ENCODE results near the gene MGST2. TPM values are rescaled to one million over a fixed set of nuclear protein-coding genes. Genes with fewer than 3 reads are reported as not detected.

MGST2 gene
- total RNA-seq, 1 donor from 2014 or later = 134 TPM

DNA sequence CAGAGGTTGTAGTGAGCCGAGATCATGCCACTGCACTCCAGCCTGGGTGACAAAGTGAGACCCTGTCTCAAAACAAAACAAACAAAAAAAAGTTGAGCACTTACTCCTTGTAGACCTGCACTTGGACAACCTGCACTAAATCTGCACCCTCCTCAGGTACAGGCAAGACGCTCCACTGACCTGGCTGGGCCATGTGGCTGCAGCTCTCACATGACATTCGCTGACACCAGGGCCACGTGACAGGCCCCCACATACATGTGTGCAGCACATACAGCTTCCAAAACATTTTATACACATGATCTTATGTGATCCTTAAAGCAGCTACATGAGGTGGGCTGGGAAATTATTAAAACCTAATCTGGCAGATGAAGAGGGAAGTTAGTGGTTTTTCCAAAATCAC lies 62.5 kb downstream of the MGST2 start:
- H3K27me3 ChIP-seq (ENCODE audit: low read depth) = no peaks in the 10 kb centered on the region
- no peak overlapping the region for H3K4me3 ChIP-seq
- no peaks in the 10 kb centered on the region for H3K9me3 ChIP-seq (replicated peaks)
- peaks cover 6% of the 10 kb centered on the region for H3K4me1 ChIP-seq
- TF ChIP-seq, protein P1, sequence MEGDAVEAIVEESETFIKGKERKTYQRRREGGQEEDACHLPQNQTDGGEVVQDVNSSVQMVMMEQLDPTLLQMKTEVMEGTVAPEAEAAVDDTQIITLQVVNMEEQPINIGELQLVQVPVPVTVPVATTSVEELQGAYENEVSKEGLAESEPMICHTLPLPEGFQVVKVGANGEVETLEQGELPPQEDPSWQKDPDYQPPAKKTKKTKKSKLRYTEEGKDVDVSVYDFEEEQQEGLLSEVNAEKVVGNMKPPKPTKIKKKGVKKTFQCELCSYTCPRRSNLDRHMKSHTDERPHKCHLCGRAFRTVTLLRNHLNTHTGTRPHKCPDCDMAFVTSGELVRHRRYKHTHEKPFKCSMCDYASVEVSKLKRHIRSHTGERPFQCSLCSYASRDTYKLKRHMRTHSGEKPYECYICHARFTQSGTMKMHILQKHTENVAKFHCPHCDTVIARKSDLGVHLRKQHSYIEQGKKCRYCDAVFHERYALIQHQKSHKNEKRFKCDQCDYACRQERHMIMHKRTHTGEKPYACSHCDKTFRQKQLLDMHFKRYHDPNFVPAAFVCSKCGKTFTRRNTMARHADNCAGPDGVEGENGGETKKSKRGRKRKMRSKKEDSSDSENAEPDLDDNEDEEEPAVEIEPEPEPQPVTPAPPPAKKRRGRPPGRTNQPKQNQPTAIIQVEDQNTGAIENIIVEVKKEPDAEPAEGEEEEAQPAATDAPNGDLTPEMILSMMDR (IDR thresholded peaks at IDR 0.05; ENCODE audit: borderline replicate concordance) = no peak
- intact Hi-C loops (cut with micrococcal nuclease) = loop anchor here (10.0 kb wide), 1 partner anchor 597 kb away; no protein-coding TSS in a partner anchor
- DNase-seq = no peak
- no peak overlapping the region for H3K27ac ChIP-seq (replicated peaks)
- peaks cover 6% of the 10 kb centered on the region for H3K36me3 ChIP-seq

DNA sequence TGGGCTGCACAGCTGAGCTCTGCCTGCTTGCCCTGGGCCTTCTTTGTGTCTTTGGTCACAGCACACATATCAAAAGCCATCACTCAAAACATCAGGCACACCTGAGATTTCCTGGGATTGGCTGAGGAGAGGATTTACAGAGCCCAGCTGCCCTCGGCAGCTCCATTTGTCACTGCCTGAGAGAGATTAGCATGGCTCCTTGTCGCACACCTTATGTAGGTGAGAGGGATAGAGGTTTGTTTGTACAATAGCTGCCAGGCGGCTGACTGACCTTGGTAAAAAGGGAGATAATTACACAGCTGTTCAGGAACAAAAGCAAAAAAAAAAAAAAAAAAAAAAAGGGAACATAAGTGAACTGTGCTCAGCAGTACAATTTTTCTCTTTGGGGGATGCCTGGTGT lies 63.2 kb downstream of the MGST2 start:
- TF ChIP-seq, protein P1 (IDR thresholded peaks at IDR 0.05; ENCODE audit: borderline replicate concordance) = no peak
- Histone ChIP-seq H3K9me3 (replicated peaks) (no peaks in the 10 kb centered on the region), H3K27ac (replicated peaks) (no peak overlapping the region), H3K4me1 (peaks cover 13% of the 10 kb centered on the region), H3K27me3 (ENCODE audit: low read depth) (no peaks in the 10 kb centered on the region), H3K4me3 (no peak overlapping the region), H3K36me3 (peaks cover 6% of the 10 kb centered on the region)
- DNase-seq = no peak
- intact Hi-C loops (cut with micrococcal nuclease) = loop anchor here (10.0 kb wide), 1 partner anchor 596 kb away; no protein-coding TSS in a partner anchor

DNA sequence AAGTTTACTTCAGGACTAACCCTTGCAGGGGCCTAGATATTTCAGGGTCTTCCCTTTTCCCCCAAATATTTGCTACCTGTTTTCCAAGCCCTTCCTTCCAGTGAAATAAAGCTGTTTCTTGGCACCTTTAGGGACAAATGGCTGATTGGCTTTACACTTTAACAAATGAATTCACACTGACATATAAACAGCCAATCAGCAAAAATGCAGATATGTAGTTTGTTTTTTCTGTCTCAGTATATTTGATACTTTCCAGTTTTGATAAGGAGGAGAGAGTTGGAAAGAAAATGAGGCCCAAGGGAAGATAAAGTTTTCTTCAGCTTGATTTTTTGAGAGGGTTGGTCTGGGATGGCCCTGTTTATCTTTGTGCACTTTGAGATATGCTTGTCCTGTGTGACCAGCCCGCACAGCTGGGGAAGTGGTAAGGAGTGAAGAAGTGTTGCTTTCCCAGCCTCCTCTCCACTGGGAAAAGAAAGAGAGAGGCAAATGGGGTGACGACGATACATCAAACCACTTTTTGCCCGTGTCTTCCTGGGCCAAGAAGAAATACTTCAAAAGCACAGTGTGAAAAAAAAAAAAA lies 67.5 kb downstream of the MGST2 start:
- DNase-seq = no peak
- TF ChIP-seq, protein P1 (IDR thresholded peaks at IDR 0.05; ENCODE audit: borderline replicate concordance) = no peak
- H3K4me1 ChIP-seq = peaks cover 41% of the 10 kb centered on the region
- H3K27me3 ChIP-seq (ENCODE audit: low read depth) = no peaks in the 10 kb centered on the region
- intact Hi-C loops (cut with micrococcal nuclease) = loop anchor here (10.0 kb wide), 1 partner anchor 522 kb away; no protein-coding TSS in a partner anchor
- H3K4me3 ChIP-seq = no peak overlapping the region
- H3K36me3 ChIP-seq = no peaks in the 10 kb centered on the region
- H3K27ac ChIP-seq (replicated peaks) = peak overlapping the region; percentile 16
- no peaks in the 10 kb centered on the region for H3K9me3 ChIP-seq (replicated peaks)

DNA sequence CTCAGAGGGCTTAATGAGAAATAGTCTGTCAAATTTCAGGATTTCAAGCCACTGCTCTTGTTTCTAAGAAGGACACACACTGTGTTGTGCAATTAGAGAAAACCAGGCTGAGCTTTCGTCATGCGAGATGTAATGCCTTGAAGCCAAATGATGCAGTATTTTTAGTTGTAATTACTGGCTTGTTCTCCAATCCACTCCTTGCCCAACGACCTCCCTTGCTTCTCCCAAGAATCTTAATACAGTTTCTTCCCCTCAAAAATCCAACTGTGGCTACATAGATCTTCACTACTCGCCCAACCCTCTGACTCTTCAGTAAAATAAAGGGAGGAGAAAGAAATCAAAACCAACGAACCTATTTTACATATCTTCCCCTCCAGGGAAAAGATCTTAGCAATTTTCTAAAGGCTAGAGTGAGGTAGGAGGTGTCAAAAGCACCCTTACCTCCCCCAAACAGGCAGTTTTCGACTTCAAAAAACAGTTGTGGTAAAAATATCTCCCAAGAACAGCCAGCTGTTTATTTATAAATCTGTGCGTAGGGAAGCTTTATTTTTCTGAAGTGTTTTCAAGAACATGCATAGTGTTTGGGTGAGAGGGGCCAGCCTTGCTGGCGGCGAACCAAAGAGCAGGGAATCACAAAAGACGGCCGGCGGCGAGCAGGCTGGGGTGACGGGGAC lies 68.7 kb downstream of the MGST2 start:
- Histone ChIP-seq H3K36me3 (no peaks in the 10 kb centered on the region), H3K27ac (replicated peaks) (peak overlapping the region; percentile 77), H3K27me3 (ENCODE audit: low read depth) (no peaks in the 10 kb centered on the region), H3K4me3 (peak overlapping the region; percentile 66), H3K9me3 (replicated peaks) (no peaks in the 10 kb centered on the region), H3K4me1 (peaks cover 53% of the 10 kb centered on the region)
- no peak for DNase-seq
- intact Hi-C loops (cut with micrococcal nuclease) = loop anchor here (10.0 kb wide), 1 partner anchor 520 kb away; no protein-coding TSS in a partner anchor
- TF ChIP-seq, protein P1 (IDR thresholded peaks at IDR 0.05; ENCODE audit: borderline replicate concordance) = no peak

DNA sequence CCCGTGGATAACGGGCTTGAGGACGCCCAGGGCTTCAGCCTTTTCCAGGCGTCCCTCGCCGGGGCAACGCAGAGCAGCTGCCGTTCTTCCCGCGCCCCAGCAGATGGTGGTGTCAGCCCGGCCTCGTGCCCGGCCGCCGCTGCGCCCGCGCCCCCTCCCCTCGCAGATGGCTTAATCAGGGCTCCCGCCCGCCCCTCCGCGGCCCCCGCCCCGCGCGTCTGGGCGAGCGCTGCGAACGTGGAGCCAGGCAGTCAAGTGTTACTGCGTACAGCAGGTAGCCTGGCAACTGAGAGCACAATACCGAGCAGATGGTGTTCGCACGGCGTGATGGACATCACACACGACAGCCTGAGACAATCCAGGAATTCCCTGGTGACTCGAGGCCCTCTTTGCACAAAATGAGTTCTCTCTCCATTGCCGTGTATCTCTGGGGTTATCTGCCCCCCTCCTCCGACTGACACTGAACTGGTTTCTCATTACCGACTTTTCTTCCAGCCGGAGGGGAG lies 69.3 kb downstream of the MGST2 start:
- H3K27ac ChIP-seq (replicated peaks) = peak overlapping the region; percentile 77
- no peaks in the 10 kb centered on the region for H3K36me3 ChIP-seq
- intact Hi-C loops (cut with micrococcal nuclease) = loop anchor here (10.0 kb wide), 1 partner anchor 520 kb away; no protein-coding TSS in a partner anchor
- TF ChIP-seq, protein P1 (IDR thresholded peaks at IDR 0.05; ENCODE audit: borderline replicate concordance) = peak; percentile 93
- no peaks in the 10 kb centered on the region for H3K9me3 ChIP-seq (replicated peaks)
- no peaks in the 10 kb centered on the region for H3K27me3 ChIP-seq (ENCODE audit: low read depth)
- H3K4me3 ChIP-seq = peak overlapping the region; percentile 66
- H3K4me1 ChIP-seq = peaks cover 59% of the 10 kb centered on the region
- peak; percentile 90 for DNase-seq
